GF-D8 (cell line): Measurements from ENCODE around the gene KRTAP4-6.
"Not testable (repeated sequence)": the region's sequence is repeated elsewhere in the genome, so short reads cannot be mapped to it uniquely, and the experiment has no call there.

Experiments used
- DNase-seq: peaks from one replicate; lab custom pipeline; 2025; lab: John Stamatoyannopoulos, UW

The KRTAP4-6 gene

GRCh38 chr17:41140360-41141131 lies at the start of gene KRTAP4-6:
Gene KRTAP4-6, minus strand, starts transcription at chr17:41140544. Its CDS starts 57 bp downstream, at chr17:41140487.
- DNase-seq, result no peak

GRCh38 chr17:41189837-41190318 lies 49.5 kb upstream of the KRTAP4-6 start, which contains the start of gene KRTAP9-1:
Gene KRTAP9-1, plus strand, starts transcription at chr17:41189887. Its CDS starts 0 bp downstream, at chr17:41189887.
- not testable (repeated sequence) for DNase-seq

- no peak for DNase-seq
Measured at GRCh38 chr17:41186872-41187271, 46.5 kb upstream of the KRTAP4-6 start.

- no peak for DNase-seq
Measured at GRCh38 chr17:41185001-41185400, 44.7 kb upstream of the KRTAP4-6 start.

GRCh38 chr17:41184480-41184961 lies 44.2 kb upstream of the KRTAP4-6 start, which contains the start of gene KRTAP4-1:
Gene KRTAP4-1, minus strand, starts transcription at chr17:41184911. Its CDS starts 57 bp downstream, at chr17:41184854.
- no peak for DNase-seq

GRCh38 chr17:41178843-41179616 lies 38.7 kb upstream of the KRTAP4-6 start:
- no peak for DNase-seq

- no peak for DNase-seq
Measured at GRCh38 chr17:41178341-41178740, 38.0 kb upstream of the KRTAP4-6 start.

- no peak for DNase-seq
Measured at GRCh38 chr17:41177727-41178271, 37.5 kb upstream of the KRTAP4-6 start, which contains the start of gene KRTAP4-2. Gene KRTAP4-2, minus strand, starts transcription at chr17:41178221. Its CDS starts 57 bp downstream, at chr17:41178164.

- DNase-seq, result no peak
Measured at GRCh38 chr17:41176744-41177387, 36.5 kb upstream of the KRTAP4-6 start.

GRCh38 chr17:41171886-41172285 lies 31.5 kb upstream of the KRTAP4-6 start:
- DNase-seq, result no peak

- no peak for DNase-seq
Measured at GRCh38 chr17:41168121-41168520, 27.8 kb upstream of the KRTAP4-6 start, which contains the start of gene KRTAP4-3. Gene KRTAP4-3, minus strand, starts transcription at chr17:41168221. Its CDS starts 49 bp downstream, at chr17:41168172.

GRCh38 chr17:41167561-41167960 lies 27.2 kb upstream of the KRTAP4-6 start:
- no peak for DNase-seq

- DNase-seq, result no peak
Measured at GRCh38 chr17:41163828-41164227, 23.5 kb upstream of the KRTAP4-6 start.

GRCh38 chr17:41160648-41161047 lies 20.3 kb upstream of the KRTAP4-6 start, which contains the start of gene KRTAP4-4:
Gene KRTAP4-4, minus strand, starts transcription at chr17:41160748. Its CDS starts 57 bp downstream, at chr17:41160691.
- DNase-seq, result no peak

- not testable (repeated sequence) for DNase-seq
Measured at GRCh38 chr17:41160190-41160589, 19.8 kb upstream of the KRTAP4-6 start.

GRCh38 chr17:41153856-41154255 lies 13.5 kb upstream of the KRTAP4-6 start:
- no peak for DNase-seq

GRCh38 chr17:41151525-41151924 lies 11.2 kb upstream of the KRTAP4-6 start:
- no peak for DNase-seq

GRCh38 chr17:41150026-41150425 lies 9.7 kb upstream of the KRTAP4-6 start:
- no peak for DNase-seq

- DNase-seq, result no peak
Measured at GRCh38 chr17:41149652-41149985, 9.3 kb upstream of the KRTAP4-6 start, which contains the start of gene KRTAP4-5. Gene KRTAP4-5, minus strand, starts transcription at chr17:41149825. Its CDS starts 58 bp downstream, at chr17:41149767.

GRCh38 chr17:41148971-41149651 lies 8.8 kb upstream of the KRTAP4-6 start:
- not testable (repeated sequence) for DNase-seq
